NB4 (cell line): Measurements from ENCODE around the gene LHX6.

Experiments used
- TF ChIP-seq, protein P1 (sequence below): IDR thresholded peaks from one replicate; pipeline ENCODE4 v1.5.1; 2012; ENCODE audit warnings: low read depth, low read length
- TF ChIP-seq, protein P2 (sequence below): IDR thresholded peaks from 2 replicates; pipeline ENCODE4 v1.6.1; 2011; ENCODE audit warnings: low read depth, low read length

DNA sequence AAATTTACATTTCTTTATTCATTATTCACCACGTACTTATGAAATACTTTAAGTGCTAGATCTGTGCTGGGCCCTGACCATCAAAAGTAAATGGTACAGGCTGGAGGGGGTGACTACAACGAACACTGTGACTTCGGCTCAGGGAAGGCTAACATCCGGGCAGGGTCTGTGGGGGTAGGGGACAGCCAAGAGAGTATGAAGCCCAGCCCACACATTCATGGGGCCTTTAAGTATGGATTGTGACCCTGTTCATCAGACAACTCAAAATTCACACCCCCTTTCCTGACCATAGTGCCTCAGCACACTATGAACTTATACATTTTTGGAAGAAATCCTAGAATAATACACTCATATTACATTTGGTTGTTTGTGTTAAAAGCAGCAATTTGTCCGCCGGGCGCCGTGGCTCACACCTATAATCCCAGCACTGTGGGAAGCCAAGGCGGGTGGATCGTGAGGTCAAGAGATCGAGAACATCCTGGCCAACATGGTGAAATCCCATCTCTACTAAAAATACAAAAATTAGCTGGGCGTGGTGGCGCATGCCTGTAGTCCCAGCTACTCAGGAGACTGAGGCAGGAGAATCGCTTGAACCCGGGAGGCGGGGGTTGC lies 35.7 kb downstream of the LHX6 start:
- TF ChIP-seq, protein P1, sequence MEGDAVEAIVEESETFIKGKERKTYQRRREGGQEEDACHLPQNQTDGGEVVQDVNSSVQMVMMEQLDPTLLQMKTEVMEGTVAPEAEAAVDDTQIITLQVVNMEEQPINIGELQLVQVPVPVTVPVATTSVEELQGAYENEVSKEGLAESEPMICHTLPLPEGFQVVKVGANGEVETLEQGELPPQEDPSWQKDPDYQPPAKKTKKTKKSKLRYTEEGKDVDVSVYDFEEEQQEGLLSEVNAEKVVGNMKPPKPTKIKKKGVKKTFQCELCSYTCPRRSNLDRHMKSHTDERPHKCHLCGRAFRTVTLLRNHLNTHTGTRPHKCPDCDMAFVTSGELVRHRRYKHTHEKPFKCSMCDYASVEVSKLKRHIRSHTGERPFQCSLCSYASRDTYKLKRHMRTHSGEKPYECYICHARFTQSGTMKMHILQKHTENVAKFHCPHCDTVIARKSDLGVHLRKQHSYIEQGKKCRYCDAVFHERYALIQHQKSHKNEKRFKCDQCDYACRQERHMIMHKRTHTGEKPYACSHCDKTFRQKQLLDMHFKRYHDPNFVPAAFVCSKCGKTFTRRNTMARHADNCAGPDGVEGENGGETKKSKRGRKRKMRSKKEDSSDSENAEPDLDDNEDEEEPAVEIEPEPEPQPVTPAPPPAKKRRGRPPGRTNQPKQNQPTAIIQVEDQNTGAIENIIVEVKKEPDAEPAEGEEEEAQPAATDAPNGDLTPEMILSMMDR, result no peak
- TF ChIP-seq, protein P2, sequence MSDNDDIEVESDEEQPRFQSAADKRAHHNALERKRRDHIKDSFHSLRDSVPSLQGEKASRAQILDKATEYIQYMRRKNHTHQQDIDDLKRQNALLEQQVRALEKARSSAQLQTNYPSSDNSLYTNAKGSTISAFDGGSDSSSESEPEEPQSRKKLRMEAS, result no peak
